ENCODE data around the gene LAMTOR3. TPM values are rescaled to one million over a fixed set of nuclear protein-coding genes. Genes with fewer than 3 reads are reported as not detected.

The LAMTOR3 gene
- total and polyA plus RNA-seq, 12 donors = 29.0 to 37.4 (median 33.9) TPM

DNA sequence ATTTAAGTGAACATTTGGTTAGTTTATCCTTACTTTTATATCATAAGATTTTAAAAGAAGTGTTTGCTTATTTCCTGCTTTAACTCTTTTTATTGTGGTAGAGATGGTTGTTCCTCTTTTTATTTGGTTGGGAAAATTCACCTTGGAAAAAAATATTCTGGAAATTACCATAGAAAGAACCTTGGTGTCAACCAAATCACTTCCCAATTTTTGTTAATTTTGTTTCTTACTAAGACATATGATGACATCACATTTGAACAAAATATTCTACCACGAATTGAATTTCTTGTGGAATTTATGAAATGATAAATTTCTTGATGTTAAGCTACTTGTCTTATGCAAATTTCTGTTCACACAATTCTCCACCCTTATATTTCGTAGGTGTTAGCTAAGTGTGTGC is 33.7 kb downstream of the LAMTOR3 start:
- Histone ChIP-seq H3K4me1 (peaks cover 0 to 30% (median 0%) of the 10 kb centered on the region in 9 donors), H3K36me3 (peaks cover 0 to 24% (median 0%) of the 10 kb centered on the region in 9 donors), H3K4me3 (no peak overlapping the region), H3K27me3 (peaks cover 0 to 7% (median 0%) of the 10 kb centered on the region in 7 donors), H3K27ac (no peak overlapping the region), H3K9me3 (no peaks in the 10 kb centered on the region)
- ATAC-seq (no peak), DNase-seq (no peak)
- intact Hi-C loops (cut with DNase I) = no loop called here
- WGBS, 2 donors = 67 to 68% methylated on average over 2 of the region's 2 CpGs
- no peak for TF ChIP-seq CTCF (IDR thresholded peaks at IDR 0.05)

GRCh38 chr4:99859618-99860017 is 34.6 kb downstream of the LAMTOR3 start:
- no peak for DNase-seq
- no peak for TF ChIP-seq CTCF (IDR thresholded peaks at IDR 0.05)
- Histone ChIP-seq H3K27ac (no peak overlapping the region), H3K9me3 (no peaks in the 10 kb centered on the region), H3K27me3 (peaks cover 0 to 7% (median 0%) of the 10 kb centered on the region in 7 donors), H3K4me3 (no peak overlapping the region), H3K4me1 (peaks cover 0 to 39% (median 0%) of the 10 kb centered on the region in 9 donors), H3K36me3 (peaks cover 0 to 15% (median 0%) of the 10 kb centered on the region in 9 donors)
- 87 to 91% methylated on average over 2 of the region's 2 CpGs for WGBS, 2 donors
- ATAC-seq = no peak
- intact Hi-C loops (cut with DNase I) = no loop called here

DNA sequence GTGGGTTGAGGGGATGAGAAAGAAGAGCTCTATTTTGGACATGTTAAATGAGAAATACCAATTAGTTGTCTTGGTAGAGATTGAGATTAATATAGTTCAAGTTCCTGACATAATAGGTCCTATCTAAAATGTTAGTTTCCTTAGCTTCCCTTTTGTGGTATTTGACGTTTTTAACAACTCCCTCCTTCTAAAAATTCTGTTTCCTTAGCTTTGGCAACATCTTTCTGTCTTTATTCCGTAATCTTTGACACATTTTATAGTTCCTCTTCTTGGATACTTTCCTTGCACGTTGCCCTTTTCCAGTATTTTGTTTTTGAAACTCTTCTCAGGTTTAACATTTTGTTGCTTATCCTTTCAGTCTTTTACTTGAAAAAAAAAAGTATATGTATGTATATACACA is 36.9 kb downstream of the LAMTOR3 start:
- peak overlapping the region in 1 of 10 donors; percentile 86 for H3K27ac ChIP-seq

DNA sequence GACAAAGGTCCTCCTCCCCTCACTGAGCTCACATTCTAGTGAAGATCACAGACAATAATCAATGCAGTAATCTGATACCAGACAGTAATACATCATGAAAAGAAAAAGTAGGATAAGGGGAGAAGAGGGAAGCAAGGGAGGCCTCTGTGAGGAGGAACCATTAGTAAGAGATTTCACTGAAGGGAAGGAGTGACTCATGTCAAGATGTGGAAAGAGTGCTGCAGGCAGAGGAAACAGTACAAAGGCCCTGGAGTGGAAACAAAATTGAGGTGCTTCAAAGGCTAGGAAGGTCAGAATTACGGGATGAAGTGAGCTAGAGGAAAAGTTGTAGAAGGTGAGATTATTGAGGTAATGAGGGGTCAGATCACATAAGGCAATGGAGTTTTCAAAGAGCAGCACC is 38.1 kb downstream of the LAMTOR3 start:
- 51 to 61% methylated on average over 1 of the region's 1 CpG for WGBS, 2 donors
- peak overlapping the region in 1 of 10 donors; percentile 86 for H3K27ac ChIP-seq
- ATAC-seq (peak in 4 of 8 donors; percentile 46 to 65 (median 55)), DNase-seq (no peak)
- H3K27me3 ChIP-seq = peaks cover 0 to 7% (median 0%) of the 10 kb centered on the region in 7 donors
- no peak overlapping the region for H3K4me3 ChIP-seq
- no peaks in the 10 kb centered on the region for H3K9me3 ChIP-seq
- no peak for TF ChIP-seq CTCF (IDR thresholded peaks at IDR 0.05)
- intact Hi-C loops (cut with DNase I) = no loop called here
- H3K4me1 ChIP-seq = peaks cover 0 to 50% (median 0%) of the 10 kb centered on the region in 9 donors
- peaks cover 0 to 7% (median 0%) of the 10 kb centered on the region in 9 donors for H3K36me3 ChIP-seq

More for the DNA sequence above, 36.9 kb downstream of the LAMTOR3 start:
- ATAC-seq (peak in 1 of 8 donors; percentile 25), DNase-seq (no peak)
- Histone ChIP-seq H3K36me3 (peaks cover 0 to 7% (median 0%) of the 10 kb centered on the region in 9 donors), H3K4me3 (no peak overlapping the region), H3K27me3 (peaks cover 0 to 7% (median 0%) of the 10 kb centered on the region in 7 donors), H3K4me1 (peaks cover 0 to 44% (median 0%) of the 10 kb centered on the region in 9 donors), H3K9me3 (no peaks in the 10 kb centered on the region)
- no peak for TF ChIP-seq CTCF (IDR thresholded peaks at IDR 0.05)
- WGBS, 2 donors = 54 to 66% methylated on average over 3 of the region's 3 CpGs
- intact Hi-C loops (cut with DNase I) = no loop called here
